Erythroblast (primary cell): ENCODE data around the gene NAPA.
A peak's percentile ranks its signal among the peaks of the same experiment; 100 is the strongest.

Experiments
- DNase-seq, 2 experiments: peaks; one replicate each; lab custom pipeline; 2025; lab: John Stamatoyannopoulos, UW
- GATA1 ChIP-seq: IDR thresholded peaks from 2 replicates; pipeline ENCODE4 v1.6.1; 2011; ENCODE audit warnings: low read depth, mild to moderate bottlenecking, control low read depth, low read length, moderate library complexity
- POLR2A ChIP-seq: IDR thresholded peaks from 2 replicates; pipeline ENCODE4 v1.6.1; 2011; ENCODE audit warnings: mild to moderate bottlenecking, low read length

The NAPA gene

GRCh38 chr19:47503130-47503825, 11.6 kb downstream of the NAPA start:
- no peak for TF ChIP-seq GATA1
- TF ChIP-seq POLR2A, result no peak
- DNase-seq, result no peak

- TF ChIP-seq POLR2A, result no peak
- no peak for TF ChIP-seq GATA1
- peak; percentile 56 to 77 for DNase-seq
Observed at GRCh38 chr19:47499863-47500830, 14.7 kb downstream of the NAPA start.

- TF ChIP-seq GATA1, result no peak
- no peak for TF ChIP-seq POLR2A
- no peak for DNase-seq
Observed at GRCh38 chr19:47499371-47499770, 15.5 kb downstream of the NAPA start.

GRCh38 chr19:47498561-47498960, 16.3 kb downstream of the NAPA start:
- no peak for TF ChIP-seq GATA1
- TF ChIP-seq POLR2A, result no peak
- DNase-seq, result no peak

GRCh38 chr19:47497821-47498520, 16.9 kb downstream of the NAPA start:
- DNase-seq, result peak in 1 of 2 experiments; percentile 40
- no peak for TF ChIP-seq GATA1
- no peak for TF ChIP-seq POLR2A

- DNase-seq, result peak; percentile 91 to 96
Observed at GRCh38 chr19:47497050-47497766, 17.7 kb downstream of the NAPA start.

GRCh38 chr19:47495478-47496372, 19.1 kb downstream of the NAPA start:
- no peak for TF ChIP-seq GATA1
- no peak for TF ChIP-seq POLR2A
- DNase-seq, result peak in 1 of 2 experiments; percentile 28

More at GRCh38 chr19:47497050-47497766, 17.7 kb downstream of the NAPA start:
- TF ChIP-seq GATA1 (no peak), POLR2A (peak; percentile 34)

GRCh38 chr19:47494729-47495128, 20.1 kb downstream of the NAPA start:
- DNase-seq, result peak; percentile 81 to 82
- TF ChIP-seq GATA1 (no peak), POLR2A (no peak)

- no peak for DNase-seq
- no peak for TF ChIP-seq GATA1
- no peak for TF ChIP-seq POLR2A
Observed at GRCh38 chr19:47494211-47494547, 20.7 kb downstream of the NAPA start.

GRCh38 chr19:47493378-47494210, 21.3 kb downstream of the NAPA start:
- TF ChIP-seq POLR2A (no peak), GATA1 (no peak)
- no peak for DNase-seq

GRCh38 chr19:47492571-47493377, 22.1 kb downstream of the NAPA start:
- DNase-seq, result no peak
- TF ChIP-seq POLR2A, result no peak
- no peak for TF ChIP-seq GATA1
